ENCODE results near the gene KRTAP10-3.

GRCh38 chr21:44535963-44536362 is 22.6 kb downstream of the KRTAP10-3 start:
- TF ChIP-seq ZFP37 (tag by site-specific recombination; IDR thresholded peaks at IDR 0.05) (no peak), REST (tag by site-specific recombination; IDR thresholded peaks at IDR 0.05) (no peak), ZNF169 (tag by site-specific recombination; IDR thresholded peaks at IDR 0.05) (no peak)
